ENCODE results near the gene MRPL20. TPM values are rescaled to one million over a fixed set of nuclear protein-coding genes. Genes with fewer than 3 reads are reported as not detected.
A peak's percentile ranks its signal among the peaks of the same experiment; 100 is the strongest.

Gene MRPL20
- total and polyA plus RNA-seq, 4 donors: 60.1 to 181 (median 122) TPM

DNA sequence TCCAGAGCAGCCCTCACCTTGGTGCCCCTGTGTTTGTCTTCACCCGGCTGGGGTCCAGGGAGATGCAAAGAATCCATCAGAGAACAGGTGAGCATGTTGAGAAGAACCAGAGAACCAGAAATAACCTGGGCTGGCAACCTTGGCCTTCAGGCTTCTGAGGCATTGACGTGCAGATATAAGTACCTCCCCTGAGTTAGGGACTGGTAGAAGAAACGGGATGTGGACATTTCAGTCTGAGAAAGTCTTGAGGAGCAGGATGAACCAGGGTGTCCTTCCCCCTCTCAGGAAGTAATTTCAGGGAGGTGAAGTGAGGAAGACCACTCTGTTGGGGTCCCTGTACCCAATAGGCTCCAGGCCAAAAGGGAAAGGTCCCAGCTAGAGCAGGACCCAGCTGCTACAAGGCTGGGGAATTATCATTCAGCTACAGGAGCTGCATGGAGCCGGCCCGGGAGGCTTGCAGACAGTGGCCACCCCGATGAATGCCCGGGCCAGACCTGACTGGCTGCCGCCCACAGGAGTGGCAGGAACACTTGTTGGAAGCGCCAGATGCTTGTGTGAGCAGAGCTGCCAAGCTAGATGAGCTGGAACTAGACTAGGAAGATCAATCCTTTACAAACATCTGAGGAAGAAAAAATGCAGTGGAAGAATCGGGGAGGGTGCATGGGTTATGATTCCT is 30.4 kb downstream of the MRPL20 start:
- DNase-seq: no peak
- H3K4me3 ChIP-seq: no peak overlapping the region
- WGBS, 2 donors: 93 to 95% methylated on average over 10 of the region's 10 CpGs
- H3K36me3 ChIP-seq (ENCODE audit: control insufficient read depth in 4 of 4, insufficient read depth in 4 of 4, low read length in 4 of 4): peaks cover 0 to 16% (median under 1%) of the 10 kb centered on the region in 4 donors
- no peak overlapping the region for H3K9ac ChIP-seq (ENCODE audit: insufficient read depth in 1 of 2, low read length in 2 of 2)
- no peaks in the 10 kb centered on the region for H3K27me3 ChIP-seq (ENCODE audit: control insufficient read depth in 3 of 3, insufficient read depth in 3 of 3, low read length in 2 of 3)
- TF ChIP-seq, protein P1, sequence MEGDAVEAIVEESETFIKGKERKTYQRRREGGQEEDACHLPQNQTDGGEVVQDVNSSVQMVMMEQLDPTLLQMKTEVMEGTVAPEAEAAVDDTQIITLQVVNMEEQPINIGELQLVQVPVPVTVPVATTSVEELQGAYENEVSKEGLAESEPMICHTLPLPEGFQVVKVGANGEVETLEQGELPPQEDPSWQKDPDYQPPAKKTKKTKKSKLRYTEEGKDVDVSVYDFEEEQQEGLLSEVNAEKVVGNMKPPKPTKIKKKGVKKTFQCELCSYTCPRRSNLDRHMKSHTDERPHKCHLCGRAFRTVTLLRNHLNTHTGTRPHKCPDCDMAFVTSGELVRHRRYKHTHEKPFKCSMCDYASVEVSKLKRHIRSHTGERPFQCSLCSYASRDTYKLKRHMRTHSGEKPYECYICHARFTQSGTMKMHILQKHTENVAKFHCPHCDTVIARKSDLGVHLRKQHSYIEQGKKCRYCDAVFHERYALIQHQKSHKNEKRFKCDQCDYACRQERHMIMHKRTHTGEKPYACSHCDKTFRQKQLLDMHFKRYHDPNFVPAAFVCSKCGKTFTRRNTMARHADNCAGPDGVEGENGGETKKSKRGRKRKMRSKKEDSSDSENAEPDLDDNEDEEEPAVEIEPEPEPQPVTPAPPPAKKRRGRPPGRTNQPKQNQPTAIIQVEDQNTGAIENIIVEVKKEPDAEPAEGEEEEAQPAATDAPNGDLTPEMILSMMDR (IDR thresholded peaks at IDR 0.05; ENCODE audit: control extremely low read depth, extremely low read depth): no peak
- H3K27ac ChIP-seq (ENCODE audit: low read depth in 1 of 2, low read length in 1 of 2): no peak overlapping the region
- peaks cover 0 to 17% (median 7%) of the 10 kb centered on the region in 5 donors for H3K4me1 ChIP-seq (ENCODE audit: control insufficient read depth in 5 of 5, insufficient read depth in 5 of 5, low read length in 5 of 5)
- no peaks in the 10 kb centered on the region for H3K9me3 ChIP-seq (ENCODE audit: control insufficient read depth in 4 of 4, insufficient read depth in 3 of 4, low read length in 3 of 4)
- no peak for ATAC-seq (ENCODE audit: insufficient read depth, low FRiP score)

DNA sequence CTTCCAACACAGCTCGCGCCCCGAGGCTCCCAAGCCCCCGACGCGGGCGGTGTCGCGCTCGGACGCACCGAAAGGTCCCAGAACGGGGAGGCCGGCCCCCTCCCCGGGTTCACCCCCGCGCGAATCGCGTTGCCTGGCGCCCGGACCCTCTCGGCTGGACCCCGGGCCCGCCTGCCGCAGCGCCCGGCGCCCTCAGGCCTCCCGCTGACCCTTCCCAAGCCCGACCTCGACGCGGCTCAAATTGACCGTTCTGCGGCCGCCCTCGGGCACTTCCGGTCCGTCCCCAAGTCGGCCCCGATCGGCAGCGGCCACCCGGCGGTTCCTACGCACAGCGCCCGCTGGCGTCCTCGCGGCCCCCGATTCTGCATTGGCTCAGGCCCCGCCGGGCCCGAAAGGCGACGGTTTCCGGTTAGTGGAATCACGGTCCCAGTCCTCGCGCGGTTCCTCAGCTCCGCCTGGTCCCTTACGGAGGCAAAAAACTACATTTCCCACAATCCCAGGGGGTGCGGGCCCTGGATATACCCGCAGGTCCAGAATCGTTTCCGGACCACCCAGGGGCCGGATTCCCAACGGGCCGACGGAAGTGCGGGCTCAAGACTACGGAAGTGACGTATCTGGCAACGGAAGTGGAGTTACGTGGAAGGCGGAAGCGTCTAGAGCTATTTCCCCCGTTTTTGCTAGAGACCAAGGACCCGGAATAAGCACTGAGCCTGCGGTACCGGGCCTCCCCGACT is 32.0 kb downstream of the MRPL20 start, which contains the start of gene AURKAIP1:
AURKAIP1 (minus strand) TSS at position 279 of the 734 bp plus-strand sequence. CDS start 451 bp downstream, outside the sequence.
- Histone ChIP-seq H3K4me3 (peak within 1 kb of the TSS; percentile 84), H3K9ac (ENCODE audit: insufficient read depth in 1 of 2, low read length in 2 of 2) (peak within 1 kb of the TSS; percentile 42 to 81), H3K27me3 (ENCODE audit: control insufficient read depth in 3 of 3, insufficient read depth in 3 of 3, low read length in 2 of 3) (no peaks in the 10 kb centered on the region), H3K9me3 (ENCODE audit: control insufficient read depth in 4 of 4, insufficient read depth in 3 of 4, low read length in 3 of 4) (no peaks in the 10 kb centered on the region), H3K27ac (ENCODE audit: low read depth in 1 of 2, low read length in 1 of 2) (peak within 1 kb of the TSS; percentile 91 to 92), H3K4me1 (ENCODE audit: control insufficient read depth in 5 of 5, insufficient read depth in 5 of 5, low read length in 5 of 5) (peaks cover 0 to 17% (median 7%) of the 10 kb centered on the region in 5 donors), H3K36me3 (ENCODE audit: control insufficient read depth in 4 of 4, insufficient read depth in 4 of 4, low read length in 4 of 4) (peaks cover 0 to 7% (median 0%) of the 10 kb centered on the region in 4 donors)
- WGBS, 2 donors: 1% methylated on average over 63 to 85 of the region's 85 CpGs
- TF ChIP-seq, protein P1 (IDR thresholded peaks at IDR 0.05; ENCODE audit: control extremely low read depth, extremely low read depth): peak; percentile 9
- ATAC-seq (ENCODE audit: insufficient read depth, low FRiP score) (peak; percentile 94), DNase-seq (peak; percentile 99 to 100 (median 100))

DNA sequence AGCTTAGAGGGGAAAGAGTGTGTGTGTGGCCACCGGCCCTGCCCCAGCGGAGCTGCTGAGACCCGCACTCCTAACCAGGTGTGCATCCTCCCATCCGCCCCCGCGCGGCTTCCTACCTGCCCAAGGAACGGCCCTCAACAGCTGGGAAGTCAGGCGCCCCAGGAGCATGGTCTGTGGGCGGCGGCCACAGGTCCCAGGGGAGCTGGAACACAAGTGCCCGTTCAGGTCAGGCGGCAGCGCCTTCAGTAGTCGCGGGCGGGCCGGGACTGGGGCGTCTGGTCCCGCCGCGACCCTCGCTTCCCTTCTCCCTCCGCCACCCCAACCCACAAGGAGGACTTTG is 32.5 kb downstream of the MRPL20 start:
- Histone ChIP-seq H3K9ac (ENCODE audit: insufficient read depth in 1 of 2, low read length in 2 of 2) (peak overlapping the region; percentile 42 to 81), H3K36me3 (ENCODE audit: control insufficient read depth in 4 of 4, insufficient read depth in 4 of 4, low read length in 4 of 4) (peaks cover 0 to 7% (median 0%) of the 10 kb centered on the region in 4 donors), H3K4me1 (ENCODE audit: control insufficient read depth in 5 of 5, insufficient read depth in 5 of 5, low read length in 5 of 5) (peaks cover 0 to 17% (median 7%) of the 10 kb centered on the region in 5 donors), H3K27me3 (ENCODE audit: control insufficient read depth in 3 of 3, insufficient read depth in 3 of 3, low read length in 2 of 3) (no peaks in the 10 kb centered on the region), H3K9me3 (ENCODE audit: control insufficient read depth in 4 of 4, insufficient read depth in 3 of 4, low read length in 3 of 4) (no peaks in the 10 kb centered on the region), H3K27ac (ENCODE audit: low read depth in 1 of 2, low read length in 1 of 2) (peak overlapping the region; percentile 91 to 92), H3K4me3 (peak overlapping the region; percentile 84)
- 1% methylated on average over 11 to 24 of the region's 24 CpGs for WGBS, 2 donors
- DNase-seq: no peak
- no peak for ATAC-seq (ENCODE audit: insufficient read depth, low FRiP score)
- TF ChIP-seq, protein P1 (IDR thresholded peaks at IDR 0.05; ENCODE audit: control extremely low read depth, extremely low read depth): no peak

Data from lung (tissue), 12 donors.